ENCODE measurements around the gene DCLK1. TPM values are rescaled to one million over a fixed set of nuclear protein-coding genes. Genes with fewer than 3 reads are reported as not detected.

The DCLK1 gene
- total RNA-seq, 1 donor from 2014 or later = under 0.01 TPM

- Histone ChIP-seq H3K4me3 (ENCODE audit: low read depth, low read length) (no peak overlapping the region), H3K27me3 (ENCODE audit: control insufficient read depth, insufficient read depth, low read length) (no peaks in the 10 kb centered on the region), H3K36me3 (ENCODE audit: control insufficient read depth, insufficient read depth, low read length) (no peaks in the 10 kb centered on the region)
- no peak for TF ChIP-seq CTCF (IDR thresholded peaks at IDR 0.05; ENCODE audit: insufficient read depth, low read length, severe bottlenecking)
- FAIRE-seq = no peak
- no peak for DNase-seq (ENCODE audit: low read depth)
Observed at GRCh38 chr13:35879111-35879510, 252.1 kb downstream of the DCLK1 start.

GRCh38 chr13:35876601-35877000 lies 254.6 kb downstream of the DCLK1 start:
- Histone ChIP-seq H3K36me3 (ENCODE audit: control insufficient read depth, insufficient read depth, low read length) (no peaks in the 10 kb centered on the region), H3K4me3 (ENCODE audit: low read depth, low read length) (no peak overlapping the region), H3K27me3 (ENCODE audit: control insufficient read depth, insufficient read depth, low read length) (no peaks in the 10 kb centered on the region)
- FAIRE-seq = no peak
- TF ChIP-seq CTCF (IDR thresholded peaks at IDR 0.05; ENCODE audit: insufficient read depth, low read length, severe bottlenecking) = no peak
- no peak for DNase-seq (ENCODE audit: low read depth)

DNA sequence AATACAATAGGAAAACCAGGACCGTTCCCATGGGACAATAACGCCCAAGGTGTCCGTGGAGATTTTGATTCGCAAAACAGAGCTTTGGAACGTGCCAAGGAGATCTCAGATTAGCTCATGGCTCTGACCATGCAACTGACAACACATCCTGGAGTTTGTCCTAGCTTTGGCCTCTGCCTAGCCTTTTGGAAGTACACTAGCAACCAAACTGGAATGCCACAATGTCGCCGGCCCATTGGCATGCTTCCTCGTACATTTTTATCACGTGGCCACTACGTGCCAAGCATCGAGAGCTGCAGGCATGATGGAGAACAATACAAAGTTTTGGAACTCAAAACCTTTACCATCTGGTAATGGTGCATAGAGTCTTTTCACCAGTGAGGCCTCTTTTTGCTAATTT lies 256.5 kb downstream of the DCLK1 start:
- Histone ChIP-seq H3K36me3 (ENCODE audit: control insufficient read depth, insufficient read depth, low read length) (no peaks in the 10 kb centered on the region), H3K27me3 (ENCODE audit: control insufficient read depth, insufficient read depth, low read length) (no peaks in the 10 kb centered on the region), H3K4me3 (ENCODE audit: low read depth, low read length) (no peak overlapping the region)
- TF ChIP-seq CTCF (IDR thresholded peaks at IDR 0.05; ENCODE audit: insufficient read depth, low read length, severe bottlenecking) = no peak
- DNase-seq (ENCODE audit: low read depth) (no peak), FAIRE-seq (peak; percentile 18)

DNA sequence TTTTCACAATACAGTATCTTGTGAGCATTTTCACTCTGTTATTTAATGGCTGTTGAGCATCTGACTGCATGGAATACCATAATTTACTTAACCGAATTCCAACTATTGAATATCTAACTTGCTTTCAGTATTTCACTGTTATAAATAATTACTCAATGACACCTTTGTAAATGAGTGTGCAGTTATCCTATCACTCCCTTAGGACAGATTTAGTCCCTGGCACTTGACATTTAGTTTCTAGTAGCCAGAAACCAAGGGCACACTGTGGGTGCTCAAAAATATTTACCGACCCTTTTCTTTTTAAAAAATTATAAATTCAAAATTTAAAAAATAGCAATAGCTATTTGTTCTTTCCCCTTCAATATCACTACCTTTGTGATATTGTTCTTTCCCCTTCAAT lies 258.8 kb downstream of the DCLK1 start:
- no peaks in the 10 kb centered on the region for H3K27me3 ChIP-seq (ENCODE audit: control insufficient read depth, insufficient read depth, low read length)
- no peak for TF ChIP-seq CTCF (IDR thresholded peaks at IDR 0.05; ENCODE audit: insufficient read depth, low read length, severe bottlenecking)
- no peak for DNase-seq (ENCODE audit: low read depth)
- no peak for FAIRE-seq
- no peaks in the 10 kb centered on the region for H3K36me3 ChIP-seq (ENCODE audit: control insufficient read depth, insufficient read depth, low read length)
- no peak overlapping the region for H3K4me3 ChIP-seq (ENCODE audit: low read depth, low read length)

DNA sequence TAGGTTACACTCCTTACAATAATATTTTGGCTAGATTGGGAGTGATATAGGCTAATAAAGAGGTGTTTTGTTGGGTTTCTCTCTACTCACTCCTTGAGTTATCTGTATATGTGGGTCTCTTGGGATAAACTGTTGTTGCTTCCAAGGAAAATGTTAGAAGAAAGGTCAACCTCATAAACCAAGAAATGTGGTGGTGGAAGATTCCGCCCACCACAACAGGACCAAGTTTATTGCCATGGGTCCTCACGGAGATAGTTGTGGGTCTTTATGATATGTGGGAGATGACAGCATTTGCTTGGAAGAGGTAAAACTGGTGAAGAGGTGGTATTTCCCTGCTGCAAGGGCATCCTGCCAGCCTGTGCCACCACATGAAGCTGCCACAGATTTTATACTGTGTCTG lies 259.6 kb downstream of the DCLK1 start:
- H3K27me3 ChIP-seq (ENCODE audit: control insufficient read depth, insufficient read depth, low read length) = no peaks in the 10 kb centered on the region
- H3K4me3 ChIP-seq (ENCODE audit: low read depth, low read length) = no peak overlapping the region
- no peaks in the 10 kb centered on the region for H3K36me3 ChIP-seq (ENCODE audit: control insufficient read depth, insufficient read depth, low read length)
- DNase-seq (ENCODE audit: low read depth) (no peak), FAIRE-seq (no peak)
- TF ChIP-seq CTCF (IDR thresholded peaks at IDR 0.05; ENCODE audit: insufficient read depth, low read length, severe bottlenecking) = no peak

DNA sequence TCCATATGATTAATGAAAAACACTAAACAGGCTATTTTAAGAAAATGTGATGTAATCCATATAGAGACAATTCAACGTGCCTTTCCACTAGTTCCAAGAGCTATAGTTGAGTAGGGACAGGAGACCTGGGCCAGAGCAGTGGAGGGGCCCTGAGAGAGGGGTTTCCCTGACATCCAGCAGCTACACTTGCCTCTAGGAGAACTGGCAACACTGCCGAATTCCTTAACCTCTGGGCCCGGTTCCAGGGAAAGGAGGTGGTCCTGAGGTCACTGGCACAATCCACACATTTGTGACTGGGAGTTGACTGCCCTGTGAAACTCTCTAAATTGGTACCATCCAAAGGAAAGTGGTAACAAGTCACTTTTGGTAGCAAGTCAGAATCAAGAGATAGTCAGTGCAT lies 264.4 kb downstream of the DCLK1 start:
- no peak for FAIRE-seq
- Histone ChIP-seq H3K27me3 (ENCODE audit: control insufficient read depth, insufficient read depth, low read length) (no peaks in the 10 kb centered on the region), H3K4me3 (ENCODE audit: low read depth, low read length) (no peak overlapping the region), H3K36me3 (ENCODE audit: control insufficient read depth, insufficient read depth, low read length) (no peaks in the 10 kb centered on the region)
- TF ChIP-seq CTCF (IDR thresholded peaks at IDR 0.05; ENCODE audit: insufficient read depth, low read length, severe bottlenecking) = no peak
- no peak for DNase-seq (ENCODE audit: low read depth)
